ENCODE measurements around the gene GGTA1.

GRCh38 chr9:121529237-121529987 lies 29.8 kb upstream of the GGTA1 start:
- TF ChIP-seq, protein P1, sequence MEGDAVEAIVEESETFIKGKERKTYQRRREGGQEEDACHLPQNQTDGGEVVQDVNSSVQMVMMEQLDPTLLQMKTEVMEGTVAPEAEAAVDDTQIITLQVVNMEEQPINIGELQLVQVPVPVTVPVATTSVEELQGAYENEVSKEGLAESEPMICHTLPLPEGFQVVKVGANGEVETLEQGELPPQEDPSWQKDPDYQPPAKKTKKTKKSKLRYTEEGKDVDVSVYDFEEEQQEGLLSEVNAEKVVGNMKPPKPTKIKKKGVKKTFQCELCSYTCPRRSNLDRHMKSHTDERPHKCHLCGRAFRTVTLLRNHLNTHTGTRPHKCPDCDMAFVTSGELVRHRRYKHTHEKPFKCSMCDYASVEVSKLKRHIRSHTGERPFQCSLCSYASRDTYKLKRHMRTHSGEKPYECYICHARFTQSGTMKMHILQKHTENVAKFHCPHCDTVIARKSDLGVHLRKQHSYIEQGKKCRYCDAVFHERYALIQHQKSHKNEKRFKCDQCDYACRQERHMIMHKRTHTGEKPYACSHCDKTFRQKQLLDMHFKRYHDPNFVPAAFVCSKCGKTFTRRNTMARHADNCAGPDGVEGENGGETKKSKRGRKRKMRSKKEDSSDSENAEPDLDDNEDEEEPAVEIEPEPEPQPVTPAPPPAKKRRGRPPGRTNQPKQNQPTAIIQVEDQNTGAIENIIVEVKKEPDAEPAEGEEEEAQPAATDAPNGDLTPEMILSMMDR (IDR thresholded peaks at IDR 0.05; ENCODE audit: low read length): no peak
- TF ChIP-seq EZH2 (IDR thresholded peaks at IDR 0.05; ENCODE audit: borderline replicate concordance, low read length): no peak

Measured in OCI-LY1 (cell line).